ENCODE results near the gene ZNF407.

ZNF407 gene

GRCh38 chr18:75029481-75029880, 431.8 kb downstream of the ZNF407 start:
- no peak for DNase-seq

GRCh38 chr18:75031717-75032317, 434.1 kb downstream of the ZNF407 start:
- DNase-seq: no peak

GRCh38 chr18:75033516-75033915, 435.8 kb downstream of the ZNF407 start:
- no peak for DNase-seq

GRCh38 chr18:75034937-75035336, 437.3 kb downstream of the ZNF407 start:
- DNase-seq: no peak

GRCh38 chr18:75035928-75036327, 438.3 kb downstream of the ZNF407 start:
- peak; percentile 3 to 40 (median 25) for DNase-seq

- no peak for DNase-seq
Measured at GRCh38 chr18:75036917-75037688, 439.4 kb downstream of the ZNF407 start.

GRCh38 chr18:75037689-75037955, 440.0 kb downstream of the ZNF407 start:
- no peak for DNase-seq

GRCh38 chr18:75041586-75041985, 443.9 kb downstream of the ZNF407 start:
- peak; percentile 8 to 30 (median 22) for DNase-seq

GRCh38 chr18:75043478-75043877, 445.8 kb downstream of the ZNF407 start:
- no peak for DNase-seq

- no peak for DNase-seq
Measured at GRCh38 chr18:75044296-75044695, 446.6 kb downstream of the ZNF407 start.

GRCh38 chr18:75044791-75045190, 447.1 kb downstream of the ZNF407 start:
- no peak for DNase-seq

- no peak for DNase-seq
Measured at GRCh38 chr18:75045272-75045671, 447.6 kb downstream of the ZNF407 start.

- no peak for DNase-seq
Measured at GRCh38 chr18:75047240-75047961, 449.7 kb downstream of the ZNF407 start.

- DNase-seq: no peak
Measured at GRCh38 chr18:75048776-75049454, 451.2 kb downstream of the ZNF407 start.

- DNase-seq: peak in 1 of 4 experiments; percentile 6
Measured at GRCh38 chr18:75049455-75049789, 451.8 kb downstream of the ZNF407 start.

GRCh38 chr18:75051757-75052156, 454.1 kb downstream of the ZNF407 start:
- DNase-seq: no peak

GRCh38 chr18:75052475-75052874, 454.8 kb downstream of the ZNF407 start:
- no peak for DNase-seq

GRCh38 chr18:75053028-75053629, 455.5 kb downstream of the ZNF407 start:
- DNase-seq: no peak

- DNase-seq: no peak
Measured at GRCh38 chr18:75054046-75054445, 456.4 kb downstream of the ZNF407 start.

- DNase-seq: no peak
Measured at GRCh38 chr18:75054611-75055010, 456.9 kb downstream of the ZNF407 start.

GRCh38 chr18:75057169-75057960, 459.7 kb downstream of the ZNF407 start:
- DNase-seq: no peak

GRCh38 chr18:75060185-75060584, 462.5 kb downstream of the ZNF407 start:
- DNase-seq: no peak

Measured in suppressor macrophage (primary cell).